GM12874 (cell line): Measurements from ENCODE around the gene FANCF.

ENCODE experiments used
- TF ChIP-seq, protein P1 (sequence below): IDR thresholded peaks from 2 replicates; pipeline ENCODE4 v1.5.1; 2011; ENCODE audit warnings: low read depth, mild to moderate bottlenecking, control low read depth, low read length, moderate library complexity; ENCODE audit not compliant: insufficient read depth

FANCF gene

GRCh38 chr11:22581354-22582150, 44.1 kb downstream of the FANCF start:
- TF ChIP-seq, protein P1, sequence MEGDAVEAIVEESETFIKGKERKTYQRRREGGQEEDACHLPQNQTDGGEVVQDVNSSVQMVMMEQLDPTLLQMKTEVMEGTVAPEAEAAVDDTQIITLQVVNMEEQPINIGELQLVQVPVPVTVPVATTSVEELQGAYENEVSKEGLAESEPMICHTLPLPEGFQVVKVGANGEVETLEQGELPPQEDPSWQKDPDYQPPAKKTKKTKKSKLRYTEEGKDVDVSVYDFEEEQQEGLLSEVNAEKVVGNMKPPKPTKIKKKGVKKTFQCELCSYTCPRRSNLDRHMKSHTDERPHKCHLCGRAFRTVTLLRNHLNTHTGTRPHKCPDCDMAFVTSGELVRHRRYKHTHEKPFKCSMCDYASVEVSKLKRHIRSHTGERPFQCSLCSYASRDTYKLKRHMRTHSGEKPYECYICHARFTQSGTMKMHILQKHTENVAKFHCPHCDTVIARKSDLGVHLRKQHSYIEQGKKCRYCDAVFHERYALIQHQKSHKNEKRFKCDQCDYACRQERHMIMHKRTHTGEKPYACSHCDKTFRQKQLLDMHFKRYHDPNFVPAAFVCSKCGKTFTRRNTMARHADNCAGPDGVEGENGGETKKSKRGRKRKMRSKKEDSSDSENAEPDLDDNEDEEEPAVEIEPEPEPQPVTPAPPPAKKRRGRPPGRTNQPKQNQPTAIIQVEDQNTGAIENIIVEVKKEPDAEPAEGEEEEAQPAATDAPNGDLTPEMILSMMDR: no peak

- TF ChIP-seq, protein P1: no peak
Measured at GRCh38 chr11:22577854-22578253, 47.8 kb downstream of the FANCF start.
